OCI-LY1 (cell line): ENCODE measurements around the gene MTREX.

Experiments
- H2AFZ ChIP-seq: fragments of 200-600 bp; sonication (generic), shearing (Covaris generic); 2 replicates; pipeline ENCODE4 v1.6.0; 2014; ENCODE audit warnings: antibody characterized with exemption, mild to moderate bottlenecking, low read length
- H3F3A ChIP-seq: fragments of 200-600 bp; sonication (generic), shearing (Covaris generic); 2 replicates; pipeline ENCODE4 v1.6.0; 2014; ENCODE audit warnings: mild to moderate bottlenecking, antibody characterized with exemption, low read length, moderate library complexity; ENCODE audit not compliant: insufficient read depth
- H3K27ac ChIP-seq: fragments of 200-600 bp; sonication (generic); 2 replicates; pipeline ENCODE4 v1.5.1; 2014; ENCODE audit warnings: low read length, mixed run types, mild to moderate bottlenecking, low read depth; ENCODE audit not compliant: poor library complexity, severe bottlenecking
- H3K27me3 ChIP-seq: fragments of 200-600 bp; sonication (generic); 2 replicates; pipeline ENCODE4 v1.6.0; 2014; ENCODE audit warnings: antibody characterized with exemption, mild to moderate bottlenecking, low read length, moderate library complexity; ENCODE audit not compliant: insufficient read depth
- H3K36me3 ChIP-seq: fragments of 200-600 bp; sonication (generic); 2 replicates; pipeline ENCODE4 v1.6.1; 2014; ENCODE audit warnings: mild to moderate bottlenecking, antibody characterized with exemption, low read length, moderate library complexity, mixed read lengths; ENCODE audit not compliant: insufficient read depth
- H3K4me1 ChIP-seq: fragments of 200-600 bp; sonication (generic); 2 replicates; pipeline ENCODE4 v1.5.1; 2014; ENCODE audit warnings: mild to moderate bottlenecking, low read length, moderate library complexity; ENCODE audit not compliant: insufficient read depth, severe bottlenecking
- H3K4me2 ChIP-seq: fragments of 200-600 bp; sonication (generic), shearing (Covaris generic); 2 replicates; pipeline ENCODE4 v1.6.1; 2014; ENCODE audit warnings: low read length
- H3K4me3 ChIP-seq: fragments of 200-600 bp; sonication (generic); 2 replicates; pipeline ENCODE4 v1.5.1; 2014; ENCODE audit warnings: low read length, low read depth, mild to moderate bottlenecking, mixed read lengths; ENCODE audit not compliant: poor library complexity, severe bottlenecking
- H3K79me2 ChIP-seq: fragments of 200-600 bp; shearing (Covaris generic); 2 replicates; pipeline ENCODE4 v1.6.1; 2016; ENCODE audit warnings: mixed run types, low read length, mixed read lengths; ENCODE audit not compliant: insufficient read depth
- H3K9ac ChIP-seq: fragments of 200-600 bp; sonication (generic), shearing (Covaris generic); 2 replicates; pipeline ENCODE4 v1.6.1; 2014; ENCODE audit warnings: mild to moderate bottlenecking, low read length, mixed read lengths
- H3K9me2 ChIP-seq: fragments of 200-600 bp; sonication (generic), shearing (Covaris generic); 2 replicates; pipeline ENCODE4 v1.6.1; 2014; ENCODE audit warnings: low read depth, mild to moderate bottlenecking, low read length, mixed read lengths
- H3K9me3 ChIP-seq: fragments of 200-600 bp; shearing (Covaris generic); 2 replicates; pipeline ENCODE4 v1.6.1; 2014; ENCODE audit warnings: low read length, mixed read lengths
- H4K20me1 ChIP-seq: fragments of 200-600 bp; sonication (generic), shearing (Covaris generic); 2 replicates; pipeline ENCODE4 v1.6.0; 2016; ENCODE audit warnings: mild to moderate bottlenecking, low read length; ENCODE audit not compliant: insufficient read depth
- CTCF ChIP-seq: fragments of 200-600 bp; sonication (generic), shearing (Covaris generic); IDR thresholded peaks from 2 replicates; pipeline ENCODE4 v1.5.1; 2017; ENCODE audit warnings: mild to moderate bottlenecking, antibody characterized with exemption, low read length, moderate library complexity, mixed read lengths
- EZH2 ChIP-seq: fragments of 200-600 bp; sonication (generic), shearing (Covaris generic); IDR thresholded peaks from 2 replicates; pipeline ENCODE4 v1.8.0; 2017; ENCODE audit warnings: borderline replicate concordance, mixed run types, mild to moderate bottlenecking, antibody characterized with exemption, low read length, moderate library complexity, mixed read lengths

Gene MTREX

GRCh38 chr5:55303238-55303690 is 4.5 kb upstream of the MTREX start:
- Histone ChIP-seq H3F3A (no peaks in the 10 kb centered on the region), H2AFZ (no peak overlapping the region), H4K20me1 (no peaks in the 10 kb centered on the region), H3K4me1 (peaks cover 33% of the 10 kb centered on the region), H3K9me3 (no peaks in the 10 kb centered on the region; the same call in 1 of the 2 replicates), H3K36me3 (peaks cover 9% of the 10 kb centered on the region), H3K27ac (no peak overlapping the region), H3K9me2 (no peaks in the 10 kb centered on the region), H3K79me2 (peaks cover 40% of the 10 kb centered on the region), H3K4me3 (no peak overlapping the region), H3K4me2 (no peak overlapping the region), H3K9ac (no peak overlapping the region), H3K27me3 (no peaks in the 10 kb centered on the region)
- TF ChIP-seq CTCF, result no peak
- no peak for TF ChIP-seq EZH2

DNA sequence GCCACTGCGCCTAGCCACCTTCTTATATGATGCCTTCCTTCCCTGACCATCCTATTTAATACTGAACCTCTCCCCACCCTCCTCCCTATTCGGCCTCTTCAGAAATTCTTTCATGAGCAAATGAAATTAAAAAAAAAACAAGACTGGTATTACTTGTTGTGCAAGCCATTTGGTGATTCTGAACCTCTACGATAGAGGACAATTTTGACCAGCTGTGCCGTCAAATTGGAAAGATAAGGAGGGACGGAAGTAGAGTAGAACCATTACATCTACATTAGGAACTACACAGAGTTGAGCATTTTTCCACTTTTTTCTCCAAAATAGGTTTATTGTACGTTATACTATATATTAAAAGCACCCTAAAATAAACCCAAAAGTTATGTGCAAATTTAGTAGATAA is 3.2 kb upstream of the MTREX start:
- H3K4me3 ChIP-seq, result no peak overlapping the region
- H3K9me2 ChIP-seq, result no peaks in the 10 kb centered on the region
- H3K4me2 ChIP-seq, result no peak overlapping the region
- H3K9ac ChIP-seq, result no peak overlapping the region
- H3K27ac ChIP-seq, result no peak overlapping the region
- H2AFZ ChIP-seq, result no peak overlapping the region
- no peaks in the 10 kb centered on the region for H3F3A ChIP-seq
- no peaks in the 10 kb centered on the region for H3K9me3 ChIP-seq
- peaks cover 41% of the 10 kb centered on the region for H3K4me1 ChIP-seq
- peaks cover 11% of the 10 kb centered on the region for H3K36me3 ChIP-seq
- peaks cover 53% of the 10 kb centered on the region for H3K79me2 ChIP-seq
- H4K20me1 ChIP-seq, result no peaks in the 10 kb centered on the region
- TF ChIP-seq CTCF (no peak), EZH2 (no peak)
- H3K27me3 ChIP-seq, result no peaks in the 10 kb centered on the region

- no peaks in the 10 kb centered on the region for H3F3A ChIP-seq
- H2AFZ ChIP-seq, result no peak overlapping the region
- no peaks in the 10 kb centered on the region for H3K9me3 ChIP-seq
- TF ChIP-seq CTCF (no peak), EZH2 (no peak)
- H3K36me3 ChIP-seq, result peaks cover 19% of the 10 kb centered on the region
- no peaks in the 10 kb centered on the region for H3K27me3 ChIP-seq
- no peak overlapping the region for H3K27ac ChIP-seq
- H3K4me3 ChIP-seq, result peak overlapping the region; percentile 74
- H3K4me2 ChIP-seq, result peak overlapping the region; percentile 87
- H3K9ac ChIP-seq, result no peak overlapping the region; the same call in 1 of the 2 replicates
- H3K4me1 ChIP-seq, result peaks cover 46% of the 10 kb centered on the region
- peaks cover 61% of the 10 kb centered on the region for H3K79me2 ChIP-seq
- H3K9me2 ChIP-seq, result no peaks in the 10 kb centered on the region
- H4K20me1 ChIP-seq, result no peaks in the 10 kb centered on the region
Measured at GRCh38 chr5:55305345-55305744, 2.4 kb upstream of the MTREX start.
